IMR-90 (cell line): ENCODE measurements around the gene OR3A2. TPM values are rescaled to one million over a fixed set of nuclear protein-coding genes. Genes with fewer than 3 reads are reported as not detected.

Experiments
- ATAC-seq: fragments of 200-7000 bp; cut with Tn5 transposase; 2 replicates; pipeline ENCODE4 v1.9.1; 2020; ENCODE audit warnings: low read depth, mild to moderate bottlenecking, moderate library complexity
- BruUV-seq: library from RNA; stranded (reverse); fragments of 400-500 nt; replicated peaks from 2 replicates; lab custom pipeline; 2021; lab: Mats Ljungman, UMichigan
- CTCF ChIA-PET: fragments of 300-600 bp; formaldehyde crosslinking; extraction: SDS; loops from one replicate; lab custom pipeline; 2021; ENCODE audit warnings: antibody characterized with exemption; lab: Yijun Ruan, JAX
- POLR2A ChIA-PET: fragments of 300-600 bp; sonication (Branson Sonifier 250); formaldehyde crosslinking; loops from one replicate; lab custom pipeline; 2022; ENCODE audit warnings: antibody characterized with exemption; ENCODE audit not compliant: unreplicated experiment; lab: Charles Lee
- DNase-seq: peaks from one replicate; pipeline ENCODE4 v3.0.0; 2013
- H2AFZ ChIP-seq: replicated peaks from 2 replicates; pipeline ENCODE3; 2013; ENCODE audit warnings: low read length, mild to moderate bottlenecking; ENCODE audit not compliant: poor library complexity
- H2AK5ac ChIP-seq: 2 replicates; pipeline ENCODE4 v1.6.1; 2013; ENCODE audit warnings: low read depth, low read length, inconsistent platforms
- H2AK9ac ChIP-seq: replicated peaks from 2 replicates; pipeline ENCODE3; 2013; ENCODE audit warnings: mild to moderate bottlenecking, low read depth, low read length, moderate library complexity; ENCODE audit not compliant: poor library complexity
- H2BK120ac ChIP-seq: 2 replicates; pipeline ENCODE4 v1.6.1; 2013; ENCODE audit warnings: low read depth, low read length, inconsistent platforms
- H2BK15ac ChIP-seq: 3 replicates; pipeline ENCODE4 v1.6.1; 2013; ENCODE audit warnings: low read depth, low read length, inconsistent platforms
- H2BK20ac ChIP-seq: 2 replicates; pipeline ENCODE4 v1.6.1; 2013; ENCODE audit warnings: low read depth, mild to moderate bottlenecking, inconsistent platforms, low read length, moderate library complexity
- H2BK5ac ChIP-seq: 2 replicates; pipeline ENCODE4 v1.6.1; 2013; ENCODE audit warnings: mild to moderate bottlenecking, low read depth, low read length, inconsistent platforms; ENCODE audit not compliant: poor library complexity, severe bottlenecking
- H3K14ac ChIP-seq: replicated peaks from 2 replicates; pipeline ENCODE4 v1.6.1; 2013; ENCODE audit warnings: low read depth, low read length, inconsistent platforms
- H3K18ac ChIP-seq: 2 replicates; pipeline ENCODE4 v1.6.1; 2013; ENCODE audit warnings: low read depth, low read length, control low read depth
- H3K23ac ChIP-seq: 2 replicates; pipeline ENCODE4 v1.6.1; 2013; ENCODE audit warnings: low read depth, low read length, inconsistent platforms
- H3K27ac ChIP-seq: 2 replicates; pipeline ENCODE4 v1.5.1; 2013; ENCODE audit warnings: mild to moderate bottlenecking, control low read depth, low read length; ENCODE audit not compliant: insufficient read depth
- H3K27me3 ChIP-seq: 2 replicates; pipeline ENCODE4 v1.6.1; 2013; ENCODE audit warnings: low read length; ENCODE audit not compliant: control insufficient read depth, insufficient read depth
- H3K36me3 ChIP-seq: 2 replicates; pipeline ENCODE4 v1.6.1; 2013; ENCODE audit warnings: low read length, mixed read lengths; ENCODE audit not compliant: control insufficient read depth, insufficient read depth
- H3K4ac ChIP-seq: 2 replicates; pipeline ENCODE4 v1.6.1; 2013; ENCODE audit warnings: low read depth, low read length, inconsistent platforms
- H3K4me1 ChIP-seq: 2 replicates; pipeline ENCODE4 v1.6.1; 2013; ENCODE audit warnings: low read length, mixed read lengths; ENCODE audit not compliant: control insufficient read depth, insufficient read depth
- H3K4me2 ChIP-seq: 2 replicates; pipeline ENCODE4 v1.6.1; 2013; ENCODE audit warnings: low read depth, mild to moderate bottlenecking, control low read depth, low read length, moderate library complexity
- H3K4me3 ChIP-seq: 2 replicates; pipeline ENCODE4 v1.5.1; 2013; ENCODE audit warnings: low read depth, mild to moderate bottlenecking, control low read depth, low read length, moderate library complexity; ENCODE audit not compliant: insufficient read depth
- H3K56ac ChIP-seq: 2 replicates; pipeline ENCODE4 v1.6.1; 2013; ENCODE audit warnings: low read length, inconsistent platforms; ENCODE audit not compliant: insufficient read depth; ENCODE audit errors: extremely low read depth
- H3K79me1 ChIP-seq, 2 experiments: 2 replicates each; pipeline ENCODE4 v1.6.1; 2013; ENCODE audit warnings: low read length in 2 of 2, inconsistent platforms in 1 of 2, low read depth in 1 of 2
- H3K9ac ChIP-seq: 2 replicates; pipeline ENCODE4 v1.6.1; 2013; ENCODE audit warnings: low read depth, low read length, control low read depth
- H3K9me1 ChIP-seq: 2 replicates; pipeline ENCODE4 v1.6.1; 2013; ENCODE audit warnings: low read length, inconsistent platforms; ENCODE audit not compliant: insufficient read depth
- H3K9me3 ChIP-seq: 2 replicates; pipeline ENCODE4 v1.6.1; 2013; ENCODE audit warnings: low read length; ENCODE audit not compliant: control insufficient read depth, insufficient read depth
- H4K20me1 ChIP-seq: 2 replicates; pipeline ENCODE4 v1.6.1; 2013; ENCODE audit warnings: low read length, inconsistent platforms; ENCODE audit not compliant: insufficient read depth
- H4K5ac ChIP-seq: 2 replicates; pipeline ENCODE4 v1.6.1; 2013; ENCODE audit warnings: mild to moderate bottlenecking, low read depth, low read length, control low read depth
- H4K8ac ChIP-seq, 2 experiments: 2 replicates each; pipeline ENCODE4 v1.6.1; 2013; ENCODE audit warnings: low read depth in 2 of 2, low read length in 2 of 2, control low read depth in 1 of 2, inconsistent platforms in 1 of 2
- H4K91ac ChIP-seq: 2 replicates; pipeline ENCODE4 v1.6.1; 2013; ENCODE audit warnings: low read depth, low read length, inconsistent platforms; ENCODE audit not compliant: insufficient read depth
- BHLHE40 ChIP-seq: fragments of 150-350 bp; IDR thresholded peaks from 2 replicates; pipeline ENCODE4 v1.6.1; 2016; ENCODE audit warnings: mild to moderate bottlenecking, low read depth, low read length
- CEBPB ChIP-seq: IDR thresholded peaks from 2 replicates; pipeline ENCODE4 v1.6.1; 2012; ENCODE audit warnings: low read depth, low read length, improper control_type of control experiment
- CHD1 ChIP-seq: IDR thresholded peaks from 2 replicates; pipeline ENCODE4 v1.6.1; 2012; ENCODE audit warnings: low read depth, low read length, improper control_type of control experiment
- CTCF ChIP-seq: conservative IDR thresholded peaks from 2 replicates; pipeline ENCODE4 v1.5.1; 2012; ENCODE audit warnings: mild to moderate bottlenecking, low read depth, low read length, improper control_type of control experiment
- ELK1 ChIP-seq: fragments of 150-350 bp; IDR thresholded peaks from 2 replicates; pipeline ENCODE4 v1.6.1; 2016; ENCODE audit warnings: low read depth, mild to moderate bottlenecking, low read length, moderate library complexity, borderline replicate concordance
- FOS ChIP-seq: fragments of 150-350 bp; IDR thresholded peaks from 2 replicates; pipeline ENCODE4 v1.6.1; 2016; ENCODE audit warnings: low read depth, low read length
- MAFK ChIP-seq: IDR thresholded peaks from 2 replicates; pipeline ENCODE4 v1.6.1; 2012; ENCODE audit warnings: low read depth, low read length, improper control_type of control experiment
- MAZ ChIP-seq: IDR thresholded peaks from 2 replicates; pipeline ENCODE4 v1.6.1; 2012; ENCODE audit warnings: low read depth, mild to moderate bottlenecking, low read length, improper control_type of control experiment, moderate library complexity, borderline replicate concordance
- MXI1 ChIP-seq: IDR thresholded peaks from 2 replicates; pipeline ENCODE4 v1.6.1; 2012; ENCODE audit warnings: low read depth, mild to moderate bottlenecking, low read length, moderate library complexity, borderline replicate concordance
- NFE2L2 ChIP-seq: fragments of 150-350 bp; IDR thresholded peaks from 2 replicates; pipeline ENCODE4 v1.6.1; 2016; ENCODE audit warnings: low read depth, mild to moderate bottlenecking, low read length
- POLR2A ChIP-seq: IDR thresholded peaks from 2 replicates; pipeline ENCODE4 v1.6.1; 2012; ENCODE audit warnings: mild to moderate bottlenecking, low read depth, low read length
- RAD21 ChIP-seq: IDR thresholded peaks from 2 replicates; pipeline ENCODE4 v1.6.1; 2012; ENCODE audit warnings: low read length, improper control_type of control experiment
- RCOR1 ChIP-seq: IDR thresholded peaks from 2 replicates; pipeline ENCODE4 v1.6.1; 2012; ENCODE audit warnings: mild to moderate bottlenecking, low read length, improper control_type of control experiment; ENCODE audit not compliant: insufficient replicate concordance
- RFX5 ChIP-seq: IDR thresholded peaks from 2 replicates; pipeline ENCODE4 v1.8.0; 2012; ENCODE audit warnings: low read depth, mild to moderate bottlenecking, low read length, moderate library complexity
- SMC3 ChIP-seq: fragments of 150-350 bp; IDR thresholded peaks from 2 replicates; pipeline ENCODE4 v1.6.1; 2016; ENCODE audit warnings: low read depth, mild to moderate bottlenecking, antibody characterized with exemption, low read length, moderate library complexity
- USF2 ChIP-seq: fragments of 150-350 bp; IDR thresholded peaks from 2 replicates; pipeline ENCODE4 v1.6.1; 2017; ENCODE audit warnings: mild to moderate bottlenecking, antibody characterized with exemption, low read length, low read depth
- WGBS, 2 experiments: methylation state at CpG; one replicate each; pipeline versions ENCODE4 v1.1.5 to v1.1.7; 2013; ENCODE audit warnings: missing lambda C conversion rate in 2 of 2; ENCODE audit not compliant: insufficient read length in 1 of 2; ENCODE audit errors: extremely low coverage in 2 of 2; 5-methylcytosine and 5-hydroxymethylcytosine counted together
- dilution Hi-C: fragments of 300-500 bp; cut with HindIII; formaldehyde crosslinking; loops from one replicate; pipeline ENCODE4 v1.14.3; 2018; ENCODE audit warnings: low sequenced_read_pairs; ENCODE audit not compliant: unreplicated experiment
- in situ Hi-C: fragments of 300-500 bp; cut with MboI; formaldehyde crosslinking; loops from 3 replicates; pipeline ENCODE4 v1.14.3; 2019; ENCODE audit warnings: low sequenced_read_pairs, inconsistent platforms, mixed read lengths
- intact Hi-C: fragments of 100-400 bp; cut with micrococcal nuclease; formaldehyde crosslinking; loops from 2 replicates; pipeline ENCODE4 v1.10.0; 2022
- polyA plus RNA-seq, 3 experiments: library from polyadenylated mRNA; depleted of rRNA; stranded (reverse); fragments of >200 nt; gene quantifications; 2 replicates each; pipeline ENCODE4 v1.2.3, GENCODE V29; 2012; ENCODE audit warnings: low replicate concordance in 1 of 3
- total RNA-seq: library from RNA; depleted of rRNA; stranded (reverse); fragments of >200 nt; gene quantifications from 2 replicates; pipeline ENCODE4 v1.2.3, GENCODE V29; 2012

The OR3A2 gene
- total and polyA plus RNA-seq, 2 of the 4 experiments (the other 2 are of a cell fraction), result not detected

- H4K20me1 ChIP-seq, result no peaks in the 10 kb centered on the region
- H3K9me1 ChIP-seq, result no peaks in the 10 kb centered on the region
- no peak overlapping the region for H3K23ac ChIP-seq
- H3K4me1 ChIP-seq, result no peaks in the 10 kb centered on the region
- peaks cover 3% of the 10 kb centered on the region; the same call in 1 of the 2 replicates for H3K9me3 ChIP-seq
- no peak for ATAC-seq
- CTCF ChIA-PET, result no interaction called here
- no peak overlapping the region for H2BK5ac ChIP-seq
- H3K4ac ChIP-seq, result no peak overlapping the region
- no CpG with 5 or more reads among the region's 5 CpGs for WGBS, 2 experiments
- dilution Hi-C loops, result no loop called here
- no peak overlapping the region for H2AK5ac ChIP-seq
- DNase-seq, result no peak
- H3K56ac ChIP-seq, result no peak overlapping the region
- no TSS peak for BruUV-seq
- no peaks in the 10 kb centered on the region for H3K79me1 ChIP-seq
- H3K27me3 ChIP-seq, result no peaks in the 10 kb centered on the region
- no peak overlapping the region for H3K27ac ChIP-seq
- no peak overlapping the region for H4K91ac ChIP-seq
- H2AK9ac ChIP-seq, result no peak overlapping the region
- H2BK20ac ChIP-seq, result no peak overlapping the region
- no peak overlapping the region for H3K18ac ChIP-seq
- no peak overlapping the region for H3K4me3 ChIP-seq
- no peak overlapping the region for H2BK15ac ChIP-seq
- no peak overlapping the region for H4K8ac ChIP-seq
- intact Hi-C loops, result no loop called here
- TF ChIP-seq FOS (no peak), MXI1 (no peak), SMC3 (no peak), CEBPB (no peak), POLR2A (no peak), BHLHE40 (no peak), RFX5 (no peak), CTCF (no peak), RCOR1 (no peak), CHD1 (no peak), RAD21 (no peak), ELK1 (no peak), NFE2L2 (no peak), MAFK (no peak), USF2 (no peak), MAZ (no peak)
- POLR2A ChIA-PET, result no interaction called here
- in situ Hi-C loops, result no loop called here
- no peak overlapping the region for H3K9ac ChIP-seq
- no peak overlapping the region for H2AFZ ChIP-seq
- H3K4me2 ChIP-seq, result no peak overlapping the region
- H3K36me3 ChIP-seq, result no peaks in the 10 kb centered on the region
- no peak overlapping the region for H2BK120ac ChIP-seq
- H4K5ac ChIP-seq, result no peak overlapping the region
- H3K14ac ChIP-seq, result no peak overlapping the region
Measured at GRCh38 chr17:3415610-3416009, 29.5 kb upstream of the OR3A2 start.
